Stomach (tissue), 9 donors: Measurements from ENCODE around the gene MAP3K20. TPM values are rescaled to one million over a fixed set of nuclear protein-coding genes. Genes with fewer than 3 reads are reported as not detected.
"Not testable (repeated sequence)": the region's sequence is repeated elsewhere in the genome, so short reads cannot be mapped to it uniquely, and the experiment has no call there.

Experiments used
- DNase-seq, 2 donors: peaks; one replicate each; pipeline versions ENCODE4 v3.0.0 to v3.0.0-alpha.2; 2013 to 2019
- H3K27ac ChIP-seq, 5 donors: fragments of 200-600 bp in 4 of 5; sonication (generic) in 4 of 5; one replicate each; pipeline ENCODE4 v1.5.1; 2013 to 2019; ENCODE audit warnings: mild to moderate bottlenecking in 1 of 5, moderate library complexity in 1 of 5
- H3K27me3 ChIP-seq, 3 donors: fragments of 200-600 bp; sonication (generic); one replicate each; pipeline ENCODE4 v1.5.1; 2017 to 2019; ENCODE audit warnings: mixed run types in 1 of 3
- H3K36me3 ChIP-seq, 4 donors: fragments of 200-600 bp; sonication (generic); 1 replicate in 3 of 4; 2 replicates in 1 of 4; pipeline ENCODE4 v1.5.1; 2016 to 2019
- H3K4me1 ChIP-seq, 4 donors: fragments of 200-600 bp; sonication (generic); one replicate each; pipeline ENCODE4 v1.5.1; 2016 to 2019
- H3K4me3 ChIP-seq, 4 donors: fragments of 200-600 bp; sonication (generic) in 3 of 4; one replicate each; pipeline ENCODE4 v1.5.1; 2016 to 2019; ENCODE audit warnings: mild to moderate bottlenecking in 1 of 4
- H3K9me3 ChIP-seq, 4 donors: fragments of 200-600 bp; sonication (generic); one replicate each; pipeline ENCODE4 v1.5.1; 2016 to 2019
- EP300 ChIP-seq: sonication (generic); formaldehyde crosslinking; IDR thresholded peaks from one replicate; pipeline ENCODE4 v1.6.1; 2017; ENCODE audit warnings: antibody characterized with exemption
- POLR2A ChIP-seq, 4 donors: fragments of 450-650 bp; IDR thresholded peaks; one replicate each; pipeline ENCODE4 v1.6.1; 2016; ENCODE audit warnings: antibody characterized with exemption in 4 of 4, control low read depth in 2 of 4, mild to moderate bottlenecking in 1 of 4, moderate library complexity in 1 of 4
- POLR2AphosphoS5 ChIP-seq, 3 donors: sonication (generic); formaldehyde crosslinking; IDR thresholded peaks; one replicate each; pipeline ENCODE4 v1.6.1; 2016; ENCODE audit warnings: antibody characterized with exemption in 3 of 3
- WGBS, 5 donors: extraction: QIAGEN DNeasy Blood & Tissue Kit in 3 of 5; methylation state at CpG; one replicate each; pipeline versions ENCODE4 v1.1.5 to v1.1.7; 2013 to 2018; 5-methylcytosine and 5-hydroxymethylcytosine counted together
- intact Hi-C: fragments of 100-400 bp; cut with DNase I; formaldehyde crosslinking; loops from one replicate; pipeline ENCODE4 v1.15.1; 2023; ENCODE audit warnings: low total_unique reads
- polyA plus RNA-seq, 3 donors: library from polyadenylated mRNA; stranded (reverse); fragments of 200-250 nt; gene quantifications; one replicate each; pipeline ENCODE4 v1.2.3, GENCODE V29; 2013
- total RNA-seq, 5 donors: library from RNA; depleted of rRNA; stranded (reverse); fragments of >200 nt; gene quantifications; one replicate each; pipeline versions ENCODE4 v1.1.0 to v1.2.3, GENCODE V29; 2014 to 2016
- TF ChIP-seq, protein P1 (sequence below), 7 experiments: fragments of 450-650 bp in 4 of 7; fragments of 200-600 bp in 3 of 7; sonication (generic) in 3 of 7; IDR thresholded peaks; one replicate each; pipeline ENCODE4 v1.5.1; 2016 to 2019; ENCODE audit warnings: antibody characterized with exemption in 7 of 7, control low read depth in 2 of 7, mild to moderate bottlenecking in 1 of 7
- donor health status: healthy with polysubstance abuse.
- donor health status: Bipolar disorder and iron deficiency.
- donor health status: healthy.

The MAP3K20 gene
- total and polyA plus RNA-seq, 8 donors = 9.3 to 180 (median 29.2) TPM

DNA sequence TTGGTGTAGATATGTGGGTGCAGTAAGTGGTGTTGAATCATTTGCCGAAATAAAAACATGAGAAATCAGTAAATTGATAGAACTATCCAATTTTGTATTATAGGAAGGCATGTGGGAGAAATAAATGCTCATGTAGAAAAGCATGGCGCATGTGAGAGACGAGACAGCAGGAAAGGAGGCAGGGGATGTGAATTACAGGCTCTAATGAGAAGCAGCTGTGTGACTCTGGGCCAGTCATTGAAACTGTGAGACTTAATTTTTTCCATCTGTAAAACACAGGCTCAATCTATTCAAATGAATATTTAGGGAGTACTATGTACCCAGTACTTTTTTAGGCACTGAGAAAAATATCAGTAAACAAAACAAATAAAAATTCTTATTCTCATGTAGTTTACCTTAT lies 42.6 kb upstream of the MAP3K20 start:
- H3K27me3 ChIP-seq = no peaks in the 10 kb centered on the region
- H3K4me3 ChIP-seq = no peak overlapping the region
- peaks cover 8 to 32% (median 23%) of the 10 kb centered on the region in 4 donors for H3K4me1 ChIP-seq
- no peaks in the 10 kb centered on the region for H3K36me3 ChIP-seq
- TF ChIP-seq EP300 = no peak
- no peak for TF ChIP-seq POLR2AphosphoS5 (IDR thresholded peaks at IDR 0.05)
- no peak for TF ChIP-seq POLR2A (IDR thresholded peaks at IDR 0.05)
- TF ChIP-seq, protein P1, sequence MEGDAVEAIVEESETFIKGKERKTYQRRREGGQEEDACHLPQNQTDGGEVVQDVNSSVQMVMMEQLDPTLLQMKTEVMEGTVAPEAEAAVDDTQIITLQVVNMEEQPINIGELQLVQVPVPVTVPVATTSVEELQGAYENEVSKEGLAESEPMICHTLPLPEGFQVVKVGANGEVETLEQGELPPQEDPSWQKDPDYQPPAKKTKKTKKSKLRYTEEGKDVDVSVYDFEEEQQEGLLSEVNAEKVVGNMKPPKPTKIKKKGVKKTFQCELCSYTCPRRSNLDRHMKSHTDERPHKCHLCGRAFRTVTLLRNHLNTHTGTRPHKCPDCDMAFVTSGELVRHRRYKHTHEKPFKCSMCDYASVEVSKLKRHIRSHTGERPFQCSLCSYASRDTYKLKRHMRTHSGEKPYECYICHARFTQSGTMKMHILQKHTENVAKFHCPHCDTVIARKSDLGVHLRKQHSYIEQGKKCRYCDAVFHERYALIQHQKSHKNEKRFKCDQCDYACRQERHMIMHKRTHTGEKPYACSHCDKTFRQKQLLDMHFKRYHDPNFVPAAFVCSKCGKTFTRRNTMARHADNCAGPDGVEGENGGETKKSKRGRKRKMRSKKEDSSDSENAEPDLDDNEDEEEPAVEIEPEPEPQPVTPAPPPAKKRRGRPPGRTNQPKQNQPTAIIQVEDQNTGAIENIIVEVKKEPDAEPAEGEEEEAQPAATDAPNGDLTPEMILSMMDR (IDR thresholded peaks at IDR 0.05) = no peak
- intact Hi-C loops = no loop called here
- H3K9me3 ChIP-seq = no peaks in the 10 kb centered on the region
- no peak for DNase-seq
- H3K27ac ChIP-seq = no peak overlapping the region
- WGBS, 5 donors = 93 to 98% (median 95%) methylated on average over 3 of the region's 3 CpGs

DNA sequence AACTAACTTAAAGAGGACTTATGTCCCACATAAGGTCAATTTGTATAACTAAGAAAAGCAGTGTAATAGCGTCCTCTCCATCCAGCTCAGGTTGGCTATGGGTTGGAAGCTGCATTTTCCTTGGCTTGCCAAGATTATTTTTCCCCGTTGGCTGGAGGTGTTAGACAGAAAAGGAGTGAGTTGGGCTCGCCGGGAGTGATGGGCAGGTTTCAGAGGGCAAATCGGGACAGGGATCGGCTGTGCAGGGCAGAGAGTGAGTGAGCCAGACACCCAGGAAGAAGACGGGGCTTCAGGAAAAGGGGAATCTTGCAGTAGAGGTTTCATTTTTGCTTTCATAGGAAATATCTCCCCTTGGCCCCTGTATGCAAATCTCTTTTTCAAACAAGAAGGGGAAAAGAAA lies 41.5 kb upstream of the MAP3K20 start:
- TF ChIP-seq POLR2AphosphoS5 (IDR thresholded peaks at IDR 0.05) = no peak
- no peak for TF ChIP-seq EP300
- no peak for TF ChIP-seq POLR2A (IDR thresholded peaks at IDR 0.05)
- TF ChIP-seq, protein P1 (IDR thresholded peaks at IDR 0.05) = no peak
- intact Hi-C loops = no loop called here
- no peak for DNase-seq
- peaks cover 8 to 28% (median 19%) of the 10 kb centered on the region in 4 donors for H3K4me1 ChIP-seq
- H3K36me3 ChIP-seq = no peaks in the 10 kb centered on the region
- WGBS, 5 donors = 77 to 80% (median 79%) methylated on average over 7 of the region's 7 CpGs
- H3K27ac ChIP-seq = no peak overlapping the region
- no peak overlapping the region for H3K4me3 ChIP-seq
- no peaks in the 10 kb centered on the region for H3K9me3 ChIP-seq
- H3K27me3 ChIP-seq = no peaks in the 10 kb centered on the region

DNA sequence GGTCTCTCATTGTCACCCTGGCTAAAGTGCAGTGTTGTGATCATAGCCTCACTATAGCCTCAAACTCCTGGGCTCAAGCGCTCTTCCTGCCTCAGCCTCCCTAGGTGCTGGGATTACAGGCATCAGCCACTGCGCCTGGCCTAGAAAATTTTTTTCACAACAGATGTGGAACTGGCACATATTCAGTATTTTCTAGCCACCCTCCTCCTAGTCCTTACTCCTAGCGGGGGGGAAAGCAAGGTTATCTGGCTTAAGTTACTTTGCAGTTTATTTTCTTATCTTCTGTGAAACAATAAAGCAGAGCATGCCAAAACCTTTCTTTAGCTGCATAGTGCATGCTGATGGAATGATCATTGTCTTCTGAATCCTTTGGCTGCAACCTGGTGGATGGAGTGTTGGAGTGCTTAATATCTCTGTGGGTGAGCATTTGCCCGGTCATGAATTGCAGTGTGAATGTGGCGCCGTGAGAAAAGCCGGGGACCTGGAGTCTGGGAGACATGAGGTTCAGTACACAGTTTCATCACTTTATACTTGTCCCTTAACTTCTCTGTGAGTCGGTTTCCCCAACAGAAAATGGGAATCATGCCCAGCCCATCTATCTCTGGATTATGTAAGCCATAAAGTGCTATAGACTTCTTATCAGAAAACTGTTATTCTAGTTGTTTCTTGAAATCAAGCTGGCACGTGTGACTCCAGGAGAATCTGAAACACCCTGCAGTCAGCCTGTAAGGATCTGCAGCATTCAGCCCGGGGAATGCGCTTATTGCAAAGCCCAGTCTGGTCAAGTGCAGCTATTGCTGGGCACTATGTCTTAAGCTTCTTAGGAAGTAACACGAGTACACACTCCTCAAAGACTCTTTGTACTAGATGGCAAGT lies 38.2 kb upstream of the MAP3K20 start:
- Histone ChIP-seq H3K27me3 (no peaks in the 10 kb centered on the region), H3K4me3 (no peak overlapping the region), H3K27ac (peak overlapping the region in 1 of 5 donors; percentile 52), H3K36me3 (no peaks in the 10 kb centered on the region), H3K4me1 (peaks cover 8 to 28% (median 18%) of the 10 kb centered on the region in 4 donors), H3K9me3 (no peaks in the 10 kb centered on the region)
- TF ChIP-seq POLR2A (IDR thresholded peaks at IDR 0.05) (no peak), EP300 (no peak), POLR2AphosphoS5 (IDR thresholded peaks at IDR 0.05) (no peak)
- TF ChIP-seq, protein P1 (IDR thresholded peaks at IDR 0.05) = no peak
- DNase-seq = no peak
- 29 to 50% (median 37%) methylated on average over 12 of the region's 12 CpGs for WGBS, 5 donors
- intact Hi-C loops = no loop called here

DNA sequence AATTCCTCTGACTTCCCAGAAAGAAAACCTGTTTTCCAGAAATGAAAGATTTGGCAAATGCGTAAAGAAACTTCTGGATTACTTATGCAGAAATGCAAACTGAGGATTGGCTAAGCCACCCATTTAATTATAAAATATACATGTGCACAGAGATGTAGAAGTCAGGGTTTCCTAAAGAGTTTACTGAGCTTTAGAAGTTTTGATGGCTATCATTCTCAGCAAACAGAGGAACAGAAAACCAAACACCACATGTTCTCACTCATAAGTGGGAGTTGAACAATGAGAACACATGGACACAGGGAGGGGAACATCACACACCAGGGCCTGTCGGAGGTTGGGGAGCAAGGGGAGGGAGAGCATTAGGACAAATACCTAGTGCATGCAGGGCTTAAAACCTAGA lies 37.4 kb upstream of the MAP3K20 start:
- WGBS, 5 donors = 33 to 57% (median 53%) methylated on average over 2 of the region's 2 CpGs
- DNase-seq, intact Hi-C loops, H3K27ac ChIP-seq, H3K36me3 ChIP-seq, H3K27me3 ChIP-seq, H3K4me3 ChIP-seq, H3K9me3 ChIP-seq: not testable (repeated sequence)
- peaks cover 8 to 28% (median 18%) of the 10 kb centered on the region in 4 donors for H3K4me1 ChIP-seq

DNA sequence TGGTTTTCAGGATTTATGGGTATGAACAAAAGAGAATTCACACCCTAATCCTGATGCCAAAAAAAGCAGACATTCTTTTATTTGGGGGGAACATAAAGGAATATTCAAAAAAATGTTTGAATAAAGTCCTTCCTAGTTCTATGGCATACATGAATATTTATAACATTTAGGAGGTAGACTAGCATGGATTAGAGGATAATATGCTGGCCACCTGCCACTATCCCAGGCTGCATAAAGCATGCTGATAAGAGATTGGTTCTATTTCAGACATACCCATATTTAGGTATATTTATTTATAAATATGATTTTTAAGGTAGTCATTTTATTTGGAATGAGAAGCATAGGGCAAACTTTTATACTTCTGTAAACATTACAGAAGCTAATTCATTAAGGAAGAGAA lies 34.9 kb upstream of the MAP3K20 start:
- no peaks in the 10 kb centered on the region for H3K27me3 ChIP-seq
- H3K36me3 ChIP-seq = no peaks in the 10 kb centered on the region
- H3K4me3 ChIP-seq = no peak overlapping the region
- TF ChIP-seq EP300 = no peak
- intact Hi-C loops = no loop called here
- H3K27ac ChIP-seq = no peak overlapping the region
- H3K9me3 ChIP-seq = no peaks in the 10 kb centered on the region
- DNase-seq = no peak
- peaks cover 12 to 28% (median 21%) of the 10 kb centered on the region in 4 donors for H3K4me1 ChIP-seq
